Breast epithelium (tissue), 4 donors: ENCODE data around the gene FBXO22. TPM values are rescaled to one million over a fixed set of nuclear protein-coding genes. Genes with fewer than 3 reads are reported as not detected.
"Not testable (repeated sequence)": the region's sequence is repeated elsewhere in the genome, so short reads cannot be mapped to it uniquely, and the experiment has no call there.

ENCODE experiments used
- DNase-seq, 2 donors: peaks; one replicate each; pipeline ENCODE4 v3.0.0-alpha.2; 2019; ENCODE audit warnings: low spot score in 2 of 2
- H3K27ac ChIP-seq, 2 donors: fragments of 200-600 bp; sonication (generic) in 1 of 2; one replicate each; pipeline ENCODE4 v1.5.1; 2016 to 2019; ENCODE audit warnings: mild to moderate bottlenecking in 1 of 2
- H3K27me3 ChIP-seq, 2 donors: fragments of 200-600 bp; sonication (generic) in 1 of 2; one replicate each; pipeline versions ENCODE4 v1.5.1 to v1.6.0; 2017 to 2019; ENCODE audit warnings: control low read depth in 1 of 2, mild to moderate bottlenecking in 1 of 2
- H3K36me3 ChIP-seq: fragments of 200-600 bp; one replicate; pipeline ENCODE4 v1.5.1; 2019
- H3K4me1 ChIP-seq, 2 donors: fragments of 200-600 bp; sonication (generic); one replicate each; pipeline ENCODE4 v1.5.1; 2016 to 2019; ENCODE audit warnings: control low read depth in 1 of 2
- H3K4me3 ChIP-seq, 3 donors: fragments of 200-600 bp; sonication (generic); 1 replicate in 2 of 3; 2 replicates in 1 of 3; pipeline ENCODE4 v1.5.1; 2016 to 2019; ENCODE audit warnings: mild to moderate bottlenecking in 3 of 3, moderate library complexity in 2 of 3
- H3K9me3 ChIP-seq, 2 donors: fragments of 200-600 bp; sonication (generic) in 1 of 2; one replicate each; pipeline ENCODE4 v1.5.1; 2016 to 2019; ENCODE audit warnings: control low read depth in 1 of 2
- CTCF ChIP-seq, 3 donors: fragments of 450-650 bp; IDR thresholded peaks; one replicate each; pipeline ENCODE4 v1.5.1; 2016 to 2017; ENCODE audit warnings: antibody characterized with exemption in 3 of 3, mild to moderate bottlenecking in 3 of 3, moderate library complexity in 3 of 3
- POLR2A ChIP-seq: fragments of 450-650 bp; IDR thresholded peaks from one replicate; pipeline ENCODE4 v1.6.1; 2016; ENCODE audit warnings: antibody characterized with exemption, mild to moderate bottlenecking, moderate library complexity
- POLR2AphosphoS5 ChIP-seq, 3 donors: sonication (generic); formaldehyde crosslinking; IDR thresholded peaks; one replicate each; pipeline ENCODE4 v1.6.1; 2017; ENCODE audit warnings: antibody characterized with exemption in 3 of 3
- intact Hi-C: fragments of 100-400 bp; cut with DNase I; formaldehyde crosslinking; loops from one replicate; pipeline ENCODE4 v1.15.1; 2023; ENCODE audit warnings: low total_unique reads
- total RNA-seq, 3 donors: library from RNA; depleted of rRNA; stranded (reverse); fragments of >200 nt; gene quantifications; one replicate each; pipeline ENCODE4 v1.1.0, GENCODE V29; 2016

Gene FBXO22
- total RNA-seq, 3 donors from 2014 or later = 12.8 to 25.3 (median 24.6) TPM

- TF ChIP-seq POLR2AphosphoS5 (IDR thresholded peaks at IDR 0.05) (no peak), POLR2A (no peak), CTCF (IDR thresholded peaks at IDR 0.05) (no peak)
- intact Hi-C loops = no loop called here
- no peak overlapping the region for H3K4me3 ChIP-seq
- no peaks in the 10 kb centered on the region for H3K9me3 ChIP-seq
- no peaks in the 10 kb centered on the region for H3K36me3 ChIP-seq
- H3K27me3 ChIP-seq = no peaks in the 10 kb centered on the region
- H3K4me1 ChIP-seq = no peaks in the 10 kb centered on the region
- no peak for DNase-seq
- no peak overlapping the region for H3K27ac ChIP-seq
Observed at GRCh38 chr15:75895731-75896130, 7.9 kb upstream of the FBXO22 start.

- Histone ChIP-seq H3K9me3 (no peaks in the 10 kb centered on the region), H3K36me3 (no peaks in the 10 kb centered on the region), H3K4me1 (no peaks in the 10 kb centered on the region), H3K27me3 (no peaks in the 10 kb centered on the region), H3K4me3 (no peak overlapping the region), H3K27ac (no peak overlapping the region)
- intact Hi-C loops = no loop called here
- no peak for DNase-seq
- TF ChIP-seq POLR2AphosphoS5 (IDR thresholded peaks at IDR 0.05) (no peak), CTCF (IDR thresholded peaks at IDR 0.05) (no peak), POLR2A (no peak)
Observed at GRCh38 chr15:75900577-75900976, 3.1 kb upstream of the FBXO22 start.

GRCh38 chr15:75902129-75902557 lies 1.5 kb upstream of the FBXO22 start:
- no peak overlapping the region for H3K4me3 ChIP-seq
- H3K4me1 ChIP-seq = no peaks in the 10 kb centered on the region
- no peaks in the 10 kb centered on the region for H3K9me3 ChIP-seq
- intact Hi-C loops = no loop called here
- DNase-seq = no peak
- no peak for TF ChIP-seq POLR2AphosphoS5 (IDR thresholded peaks at IDR 0.05)
- no peak for TF ChIP-seq POLR2A
- no peak for TF ChIP-seq CTCF (IDR thresholded peaks at IDR 0.05)
- no peaks in the 10 kb centered on the region for H3K27me3 ChIP-seq
- no peak overlapping the region for H3K27ac ChIP-seq
- no peaks in the 10 kb centered on the region for H3K36me3 ChIP-seq

GRCh38 chr15:75905231-75905630 lies 1.6 kb downstream of the FBXO22 start:
- Histone ChIP-seq H3K9me3 (no peaks in the 10 kb centered on the region), H3K27ac (no peak overlapping the region), H3K36me3 (no peaks in the 10 kb centered on the region), H3K27me3 (no peaks in the 10 kb centered on the region), H3K4me1 (no peaks in the 10 kb centered on the region), H3K4me3 (no peak overlapping the region)
- no peak for DNase-seq
- TF ChIP-seq POLR2AphosphoS5 (IDR thresholded peaks at IDR 0.05) (no peak), POLR2A (no peak), CTCF (IDR thresholded peaks at IDR 0.05) (no peak)
- intact Hi-C loops = no loop called here

- intact Hi-C loops, H3K27me3 ChIP-seq, DNase-seq, H3K4me1 ChIP-seq, H3K9me3 ChIP-seq, H3K4me3 ChIP-seq, H3K36me3 ChIP-seq, H3K27ac ChIP-seq: not testable (repeated sequence)
Observed at GRCh38 chr15:75910355-75910754, 6.7 kb downstream of the FBXO22 start.

GRCh38 chr15:75916978-75917377 lies 13.3 kb downstream of the FBXO22 start:
- Histone ChIP-seq H3K36me3 (no peaks in the 10 kb centered on the region), H3K27ac (no peak overlapping the region), H3K27me3 (no peaks in the 10 kb centered on the region), H3K4me3 (no peak overlapping the region), H3K4me1 (no peaks in the 10 kb centered on the region), H3K9me3 (no peaks in the 10 kb centered on the region)
- intact Hi-C loops = no loop called here
- TF ChIP-seq POLR2AphosphoS5 (IDR thresholded peaks at IDR 0.05) (no peak), POLR2A (no peak), CTCF (IDR thresholded peaks at IDR 0.05) (no peak)
- no peak for DNase-seq
